ENCODE results near the gene MRPL45.
"Not testable (repeated sequence)": the region's sequence is repeated elsewhere in the genome, so short reads cannot be mapped to it uniquely, and the experiment has no call there.

The MRPL45 gene

GRCh38 chr17:38296834-38297517, at the start of gene MRPL45:
MRPL45 (plus strand) TSS chr17:38297168; CDS start chr17:38297184, 16 bp downstream.
- DNase-seq: peak; percentile 85 to 93

DNA sequence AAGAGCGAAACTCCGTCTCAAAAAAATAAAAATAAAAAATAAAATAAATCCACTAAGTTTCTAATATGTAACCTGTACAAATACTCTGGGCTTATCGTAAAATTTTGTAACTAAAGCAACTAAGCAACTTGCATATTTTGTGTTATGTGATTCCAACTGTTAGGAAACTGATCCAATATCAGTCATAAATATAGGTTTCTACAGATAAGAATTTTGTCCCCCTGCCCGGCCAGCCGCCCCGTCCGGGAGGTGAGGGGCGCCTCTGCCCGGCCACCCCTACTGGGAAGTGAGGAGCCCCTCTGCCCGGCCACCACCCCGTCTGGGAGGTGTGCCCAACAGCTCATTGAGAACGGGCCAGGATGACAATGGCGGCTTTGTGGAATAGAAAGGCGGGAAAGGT, 43.8 kb upstream of the MRPL45 start:
- not testable (repeated sequence) for DNase-seq

DNA sequence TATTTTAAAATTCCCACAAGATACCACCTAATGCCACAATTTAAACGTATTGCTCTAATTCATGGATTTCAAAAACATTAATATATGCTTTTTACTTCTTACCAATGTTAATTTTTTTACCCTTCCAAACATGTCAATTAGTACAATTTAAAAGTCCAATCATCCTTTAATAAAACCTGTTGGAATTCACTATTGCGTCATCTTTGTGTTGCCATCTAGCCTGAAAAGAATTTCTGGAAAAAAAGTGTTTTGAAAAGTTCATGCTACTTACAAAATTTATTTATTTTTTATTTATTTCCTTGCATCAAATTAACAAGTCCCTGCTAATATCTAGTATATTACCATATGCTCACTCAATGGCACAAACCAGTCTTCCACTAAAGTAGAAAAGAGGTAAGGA, 42.6 kb upstream of the MRPL45 start:
- not testable (repeated sequence) for DNase-seq

DNA sequence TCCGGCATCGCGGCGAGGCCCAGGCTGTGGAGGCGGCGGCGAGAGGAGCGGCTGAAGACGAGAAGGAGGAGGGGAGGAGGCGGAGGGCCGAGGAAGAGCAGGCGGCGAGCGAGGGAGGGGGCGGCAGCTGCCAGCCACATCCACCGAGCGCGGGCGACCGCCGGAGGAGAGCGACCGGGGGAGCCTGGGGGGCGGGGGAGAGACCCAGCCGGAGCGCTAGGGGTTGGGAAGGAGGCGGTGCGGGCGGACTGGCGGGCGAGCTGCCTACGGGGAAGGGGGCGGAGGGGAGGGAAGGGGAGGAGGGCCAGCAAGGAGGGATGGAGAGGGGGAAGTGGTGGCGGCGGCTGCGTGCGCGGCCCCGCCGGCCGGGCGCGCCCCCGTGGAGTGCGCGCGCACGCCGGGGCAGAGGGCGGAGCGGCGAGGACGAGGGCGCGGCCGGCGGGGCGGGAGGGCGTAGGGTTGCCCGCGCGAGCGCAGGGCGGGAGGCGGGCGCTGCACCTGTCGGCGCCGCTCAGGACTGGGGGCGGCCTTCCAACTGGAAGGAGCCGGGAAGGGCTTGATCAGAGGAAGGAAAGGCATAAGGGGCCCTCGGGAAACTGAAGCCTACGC, 39.9 kb upstream of the MRPL45 start:
- DNase-seq: peak; percentile 62 to 94

DNA sequence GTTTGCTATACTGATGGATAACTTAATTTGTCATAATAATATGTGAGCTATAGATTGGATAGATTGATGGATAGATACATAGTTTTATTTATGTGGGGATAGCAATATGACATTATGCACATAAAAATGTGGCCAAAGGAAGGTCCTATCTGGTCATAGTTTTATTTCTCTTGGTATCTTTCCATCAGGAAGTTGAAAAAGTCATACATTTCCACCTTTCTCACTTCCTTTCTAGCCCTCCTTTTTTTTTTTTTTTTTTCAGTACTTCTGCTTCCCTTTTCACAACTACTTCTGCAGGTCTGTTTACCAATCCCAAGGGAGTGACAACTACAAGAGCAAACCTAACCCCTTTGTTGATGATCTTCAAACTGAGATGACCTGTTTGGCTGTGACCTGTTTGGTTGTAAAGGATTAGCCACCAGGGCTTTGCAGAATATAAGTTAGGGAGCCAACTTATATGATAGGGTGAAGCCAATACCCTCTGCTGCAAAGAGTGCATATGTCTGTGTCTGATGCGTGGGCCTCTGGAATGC, 30.9 kb upstream of the MRPL45 start:
- not testable (repeated sequence) for DNase-seq

GRCh38 chr17:38266571-38266970, 30.4 kb upstream of the MRPL45 start:
- DNase-seq: not testable (repeated sequence)

DNA sequence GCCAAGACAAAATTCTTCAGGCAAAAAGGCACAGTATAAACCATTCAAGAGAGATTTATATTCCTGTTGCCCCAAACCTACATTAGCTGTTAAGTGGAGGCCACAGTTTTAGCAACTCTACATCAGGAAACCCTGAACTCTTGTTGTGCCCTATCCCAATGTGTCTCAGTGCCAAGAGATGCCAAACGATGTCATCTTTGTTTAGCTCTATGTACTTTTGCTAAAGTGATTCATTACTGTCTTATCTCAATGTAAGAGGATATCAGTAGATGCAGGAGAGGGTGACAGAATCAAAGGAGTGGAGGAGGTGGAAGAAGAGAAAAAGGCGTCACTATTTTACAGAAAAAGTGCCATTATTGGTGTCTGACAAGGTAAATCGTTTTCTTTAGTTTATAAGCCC, 28.8 kb upstream of the MRPL45 start:
- DNase-seq: not testable (repeated sequence)

DNA sequence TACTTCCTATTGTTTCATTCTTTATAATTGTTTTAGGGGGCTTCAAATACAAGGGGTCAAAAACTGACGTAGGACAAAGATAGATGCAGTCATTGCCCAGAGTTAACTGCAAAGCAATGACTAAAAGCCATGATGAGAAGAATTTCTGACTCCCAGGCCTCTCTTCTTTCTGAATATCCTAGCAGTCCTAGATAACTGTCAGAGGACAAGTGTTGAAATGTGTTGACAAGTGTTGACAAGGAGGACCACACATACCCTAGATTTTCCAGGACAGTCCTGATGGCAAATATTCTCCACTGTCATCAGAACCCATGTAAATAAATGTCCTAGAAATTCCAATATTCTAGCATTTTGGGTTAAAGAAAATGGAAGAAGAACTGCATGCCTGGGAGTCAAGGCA, 27.9 kb upstream of the MRPL45 start:
- DNase-seq: not testable (repeated sequence)

DNA sequence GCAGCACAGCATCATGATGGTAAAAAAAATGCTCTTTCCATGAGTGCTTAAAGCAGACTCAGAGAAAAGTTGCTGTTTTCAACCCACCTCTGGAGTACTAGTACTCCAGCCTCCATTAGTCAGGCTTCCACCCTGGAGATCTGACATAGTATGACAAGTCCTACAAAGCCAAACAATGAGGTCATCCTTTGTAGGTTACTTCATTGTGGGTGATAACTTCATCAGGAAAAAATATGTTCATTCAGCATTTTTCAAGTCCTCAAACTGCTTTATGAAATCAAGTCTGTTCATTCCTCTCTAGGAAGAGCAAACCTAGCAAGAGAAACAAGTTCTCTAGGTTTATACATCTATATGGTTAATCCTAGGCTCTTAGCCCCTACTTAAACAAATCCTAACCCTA, 27.4 kb upstream of the MRPL45 start:
- DNase-seq: not testable (repeated sequence)

DNA sequence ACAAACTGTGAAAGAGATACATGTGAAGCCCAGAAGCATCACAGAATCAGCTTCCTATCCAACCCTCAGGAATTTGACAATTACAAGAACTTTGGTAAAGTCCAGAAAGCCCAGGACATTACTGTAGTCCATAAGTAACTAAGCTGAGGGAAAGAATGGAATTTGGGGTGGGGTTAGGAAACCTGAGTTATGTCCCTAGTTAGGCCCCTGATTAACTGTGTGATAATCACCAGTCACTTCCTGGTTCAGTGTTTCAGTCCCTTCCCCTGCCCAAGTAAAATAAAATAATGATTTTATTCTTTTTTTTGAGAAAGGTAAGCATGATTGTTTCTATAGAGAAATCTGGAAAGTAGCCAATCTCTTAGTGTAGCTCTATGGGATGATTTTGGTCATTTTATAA, 11.0 kb upstream of the MRPL45 start:
- DNase-seq: not testable (repeated sequence)

DNA sequence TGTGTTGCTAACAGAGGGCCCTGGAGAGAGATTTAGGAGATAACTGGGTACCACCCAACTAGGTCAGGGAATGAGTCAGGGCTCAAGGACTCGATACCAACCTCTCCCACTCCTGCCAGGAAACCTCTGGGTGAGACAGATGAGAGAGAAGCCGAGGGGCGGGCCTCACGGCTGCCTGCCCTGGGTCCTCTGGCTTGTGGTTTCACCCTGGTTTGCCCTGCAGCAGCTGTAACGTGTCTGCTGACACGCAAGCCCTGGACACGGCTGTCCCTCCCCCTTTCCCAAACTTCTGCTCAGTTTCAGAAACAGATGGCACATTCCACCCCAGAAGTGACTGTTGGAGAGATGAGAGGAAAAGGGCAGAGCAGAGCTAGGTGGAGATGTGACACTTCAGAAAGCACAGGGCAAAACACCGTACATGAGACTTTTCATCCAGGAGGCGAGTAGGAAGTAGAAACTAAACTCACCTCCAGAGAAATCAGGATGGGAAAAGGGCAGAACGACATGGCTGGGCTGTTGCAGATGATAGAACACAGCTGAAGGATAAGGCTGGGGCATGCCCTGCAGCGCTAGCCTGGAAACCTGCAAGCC, 10.4 kb upstream of the MRPL45 start:
- DNase-seq: peak; percentile 89 to 97

- peak in 1 of 2 experiments; percentile 55 for DNase-seq
These were observed 8.6 kb upstream of the MRPL45 start for GRCh38 chr17:38288217-38288827.

DNA sequence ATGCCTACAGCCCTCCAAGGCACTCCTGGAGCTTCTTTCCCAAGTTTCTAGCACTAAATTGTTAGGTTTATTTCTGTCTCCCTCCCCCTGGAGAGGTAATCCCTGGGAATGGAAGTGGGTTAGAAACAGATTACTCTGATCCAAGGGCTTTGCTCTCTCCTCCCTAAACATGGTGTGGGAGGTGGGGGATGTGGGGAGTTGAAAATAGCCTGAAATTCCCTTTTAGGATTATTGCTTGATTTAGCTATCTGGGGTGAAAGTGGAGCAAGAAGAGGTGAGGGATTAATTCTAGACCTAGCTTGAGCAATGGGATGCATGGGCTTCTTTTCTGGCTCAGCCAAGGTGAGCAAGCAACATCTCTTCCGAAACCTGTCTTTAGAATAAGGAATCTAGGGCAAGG, 7.2 kb upstream of the MRPL45 start:
- not testable (repeated sequence) for DNase-seq

- not testable (repeated sequence) for DNase-seq
These were observed 1.2 kb upstream of the MRPL45 start for GRCh38 chr17:38295602-38296365.

DNA sequence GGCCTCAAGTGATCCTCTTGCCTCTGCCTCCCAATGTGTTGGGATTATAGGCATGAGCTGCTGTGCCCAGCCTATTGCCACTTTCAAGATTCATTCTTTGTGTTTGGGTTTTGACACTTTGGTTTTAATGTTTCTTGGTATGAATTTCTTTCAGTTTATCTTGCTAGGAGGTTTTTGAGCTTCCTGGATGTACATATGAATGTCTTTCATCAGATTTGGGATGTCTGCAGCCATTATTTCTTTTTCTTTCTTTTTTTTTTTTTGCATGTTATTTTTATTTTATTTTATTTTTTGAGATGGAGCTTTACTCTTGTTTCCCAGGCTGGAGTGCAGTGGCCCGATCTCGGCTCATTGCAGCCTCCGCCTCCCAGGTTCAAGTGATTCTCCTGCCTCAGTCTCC, 18.5 kb downstream of the MRPL45 start:
- no peak for DNase-seq

DNA sequence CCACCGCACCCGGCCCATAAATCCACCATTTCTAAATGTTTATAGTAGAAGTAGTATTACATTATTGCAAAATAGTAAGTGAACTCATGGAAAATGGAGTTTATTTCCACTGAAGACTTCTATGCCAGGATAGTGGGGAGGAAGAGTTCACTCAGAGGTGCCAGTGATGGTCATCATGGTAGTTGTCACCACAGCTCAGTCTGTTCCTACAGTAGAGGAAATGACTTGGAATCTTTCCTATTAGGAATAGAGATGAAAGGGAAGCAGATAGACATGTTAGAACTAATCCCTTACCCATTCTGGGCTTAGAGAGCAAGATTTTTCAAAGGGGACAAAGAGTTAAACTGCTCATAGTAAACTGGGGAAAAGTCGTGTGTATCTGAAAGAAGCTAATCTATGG, 20.1 kb downstream of the MRPL45 start:
- no peak for DNase-seq

- no peak for DNase-seq
These were observed 23.5 kb downstream of the MRPL45 start for GRCh38 chr17:38320482-38320881.

GRCh38 chr17:38322156-38322779, 25.3 kb downstream of the MRPL45 start:
- peak in 1 of 2 experiments; percentile 38 for DNase-seq

- DNase-seq: no peak
These were observed 25.9 kb downstream of the MRPL45 start for GRCh38 chr17:38322897-38323296.

DNA sequence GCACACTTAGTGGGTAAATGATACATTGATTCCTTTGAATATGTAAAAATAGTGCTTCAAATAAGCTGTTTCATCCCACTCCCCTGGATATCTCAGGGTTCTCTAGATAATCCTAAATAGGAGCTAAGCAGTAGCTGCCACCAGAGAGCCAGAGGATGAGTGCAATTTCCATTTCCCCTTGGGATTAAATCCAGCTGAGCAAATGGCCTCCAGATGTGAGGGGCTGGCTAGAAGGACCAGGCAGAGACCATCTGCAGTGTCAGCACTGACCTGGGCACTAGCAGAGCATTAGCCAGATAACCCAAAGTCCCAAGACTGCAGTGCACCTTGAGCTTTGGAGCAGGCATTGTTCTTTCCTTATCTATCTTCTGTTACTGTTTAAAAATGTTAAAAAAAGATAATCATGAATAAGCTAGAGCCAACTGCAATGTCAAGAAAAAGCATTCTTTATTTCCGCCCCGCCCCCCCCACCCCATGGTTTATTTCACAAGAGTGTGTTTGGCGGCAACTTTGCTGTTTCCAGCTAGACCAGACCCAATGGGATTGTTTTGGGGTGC, 27.3 kb downstream of the MRPL45 start:
- DNase-seq: no peak

DNA sequence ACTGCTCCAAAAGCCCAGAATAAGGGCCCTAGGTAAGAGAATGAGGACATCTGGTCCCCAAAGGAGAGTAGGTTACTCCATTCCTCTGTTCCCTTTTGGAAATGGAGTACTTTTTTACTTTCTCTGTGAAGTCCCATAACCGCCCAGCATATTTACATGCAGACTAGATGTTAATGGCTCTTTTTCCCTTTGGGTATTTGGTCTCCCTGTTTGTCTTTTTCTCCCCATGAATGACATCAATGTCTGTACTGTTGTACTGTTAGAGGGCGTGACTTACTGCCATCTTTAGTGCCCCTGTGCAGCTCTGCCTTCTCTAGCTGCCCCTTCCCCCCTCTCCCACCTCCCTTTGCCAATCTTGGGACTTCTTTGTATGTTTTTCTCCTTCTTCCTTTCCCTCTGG, 27.8 kb downstream of the MRPL45 start:
- no peak for DNase-seq

Data from NCI-H524 (cell line).